Glutamatergic neuron (in vitro differentiated cells): Measurements from ENCODE around the gene CLEC4M. TPM values are rescaled to one million over a fixed set of nuclear protein-coding genes. Genes with fewer than 3 reads are reported as not detected.

Experiments used
- DNase-seq: peaks from one replicate; pipeline ENCODE4 v3.0.0; 2022
- H3K27ac Mint-ChIP-seq: one replicate; pipeline ENCODE4 v1.8.0; 2020; ENCODE audit warnings: mild to moderate bottlenecking, mixed read lengths, inconsistent platforms; ENCODE audit not compliant: unreplicated experiment
- H3K27me3 Mint-ChIP-seq: one replicate; pipeline ENCODE4 v1.8.0; 2020; ENCODE audit warnings: mild to moderate bottlenecking, moderate library complexity, mixed read lengths, inconsistent platforms; ENCODE audit not compliant: unreplicated experiment
- H3K36me3 Mint-ChIP-seq: one replicate; pipeline ENCODE4 v1.8.0; 2020; ENCODE audit warnings: mild to moderate bottlenecking, mixed read lengths, inconsistent platforms; ENCODE audit not compliant: unreplicated experiment
- H3K4me1 Mint-ChIP-seq: one replicate; pipeline ENCODE4 v1.8.0; 2020; ENCODE audit warnings: mild to moderate bottlenecking, low read depth, mixed read lengths, inconsistent platforms; ENCODE audit not compliant: unreplicated experiment
- H3K4me3 Mint-ChIP-seq: one replicate; pipeline ENCODE4 v1.8.0; 2020; ENCODE audit warnings: mild to moderate bottlenecking, mixed read lengths, inconsistent platforms; ENCODE audit not compliant: unreplicated experiment
- H3K9me3 Mint-ChIP-seq: one replicate; pipeline ENCODE4 v1.8.0; 2020; ENCODE audit warnings: mild to moderate bottlenecking, moderate library complexity, mixed read lengths, inconsistent platforms; ENCODE audit not compliant: unreplicated experiment
- long read RNA-seq: library from polyadenylated mRNA; unstranded; transcript quantifications from one replicate; pipeline ENCODE4 v2.0.0, GENCODE V29; 2020; ENCODE audit not compliant: unreplicated experiment
- total RNA-seq: library from RNA; stranded (reverse); fragmentation: NEBNext Ultra II Directional; extraction: Animal tissue kit (Norgen Biotek cat#: 25700); gene quantifications from one replicate; pipeline ENCODE4 v1.2.1, GENCODE V29; 2021; ENCODE audit not compliant: unreplicated experiment
- TF ChIP-seq, protein P1 (sequence below): fragments of 200-600 bp; sonication (generic); IDR thresholded peaks from one replicate; pipeline ENCODE4 v1.5.0; 2021; ENCODE audit not compliant: partially characterized antibody, unreplicated experiment

CLEC4M gene, protein sequence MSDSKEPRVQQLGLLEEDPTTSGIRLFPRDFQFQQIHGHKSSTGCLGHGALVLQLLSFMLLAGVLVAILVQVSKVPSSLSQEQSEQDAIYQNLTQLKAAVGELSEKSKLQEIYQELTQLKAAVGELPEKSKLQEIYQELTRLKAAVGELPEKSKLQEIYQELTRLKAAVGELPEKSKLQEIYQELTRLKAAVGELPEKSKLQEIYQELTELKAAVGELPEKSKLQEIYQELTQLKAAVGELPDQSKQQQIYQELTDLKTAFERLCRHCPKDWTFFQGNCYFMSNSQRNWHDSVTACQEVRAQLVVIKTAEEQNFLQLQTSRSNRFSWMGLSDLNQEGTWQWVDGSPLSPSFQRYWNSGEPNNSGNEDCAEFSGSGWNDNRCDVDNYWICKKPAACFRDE
- total RNA-seq = not detected
- long read RNA-seq = 0 reads

GRCh38 chr19:7762719-7763293, at the start of gene CLEC4M:
Gene CLEC4M (plus strand): TSS chr19:7763243. CDS start chr19:7763267, 24 bp downstream.
- no peak within 1 kb of the TSS for H3K27ac Mint-ChIP-seq
- H3K27me3 Mint-ChIP-seq = peaks cover 3% of the 10 kb centered on the region
- no peak within 1 kb of the TSS for H3K4me3 Mint-ChIP-seq
- peaks cover 19% of the 10 kb centered on the region for H3K9me3 Mint-ChIP-seq
- no peak for DNase-seq
- H3K4me1 Mint-ChIP-seq = no peaks in the 10 kb centered on the region
- H3K36me3 Mint-ChIP-seq = peaks cover 21% of the 10 kb centered on the region
- TF ChIP-seq, protein P1, sequence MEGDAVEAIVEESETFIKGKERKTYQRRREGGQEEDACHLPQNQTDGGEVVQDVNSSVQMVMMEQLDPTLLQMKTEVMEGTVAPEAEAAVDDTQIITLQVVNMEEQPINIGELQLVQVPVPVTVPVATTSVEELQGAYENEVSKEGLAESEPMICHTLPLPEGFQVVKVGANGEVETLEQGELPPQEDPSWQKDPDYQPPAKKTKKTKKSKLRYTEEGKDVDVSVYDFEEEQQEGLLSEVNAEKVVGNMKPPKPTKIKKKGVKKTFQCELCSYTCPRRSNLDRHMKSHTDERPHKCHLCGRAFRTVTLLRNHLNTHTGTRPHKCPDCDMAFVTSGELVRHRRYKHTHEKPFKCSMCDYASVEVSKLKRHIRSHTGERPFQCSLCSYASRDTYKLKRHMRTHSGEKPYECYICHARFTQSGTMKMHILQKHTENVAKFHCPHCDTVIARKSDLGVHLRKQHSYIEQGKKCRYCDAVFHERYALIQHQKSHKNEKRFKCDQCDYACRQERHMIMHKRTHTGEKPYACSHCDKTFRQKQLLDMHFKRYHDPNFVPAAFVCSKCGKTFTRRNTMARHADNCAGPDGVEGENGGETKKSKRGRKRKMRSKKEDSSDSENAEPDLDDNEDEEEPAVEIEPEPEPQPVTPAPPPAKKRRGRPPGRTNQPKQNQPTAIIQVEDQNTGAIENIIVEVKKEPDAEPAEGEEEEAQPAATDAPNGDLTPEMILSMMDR = no peak

DNA sequence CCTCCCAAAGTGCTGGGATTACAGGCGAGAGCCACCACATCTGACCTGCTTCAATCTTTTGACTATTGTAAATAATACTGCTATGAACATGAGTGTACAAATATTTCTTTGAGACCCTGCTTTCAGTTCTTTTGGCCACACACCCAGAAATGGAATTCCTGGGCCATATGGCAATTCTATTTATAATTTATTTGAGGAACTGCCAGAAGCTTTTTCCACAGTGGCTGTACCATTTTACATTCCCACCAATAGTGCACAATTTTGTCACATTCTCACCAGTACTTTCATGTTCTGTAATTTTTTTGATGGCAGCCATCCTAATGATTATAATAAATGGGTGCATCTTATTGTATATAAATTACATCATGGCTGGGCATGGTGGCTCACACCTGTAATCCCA, 47.4 kb upstream of the CLEC4M start:
- DNase-seq = no peak

GRCh38 chr19:7716762-7717161, 46.3 kb upstream of the CLEC4M start:
- H3K36me3 Mint-ChIP-seq = no peaks in the 10 kb centered on the region
- peaks cover 6% of the 10 kb centered on the region for H3K9me3 Mint-ChIP-seq
- no peak overlapping the region for H3K27ac Mint-ChIP-seq
- DNase-seq = no peak
- peaks cover 5% of the 10 kb centered on the region for H3K27me3 Mint-ChIP-seq
- H3K4me3 Mint-ChIP-seq = no peak overlapping the region
- H3K4me1 Mint-ChIP-seq = peaks cover 6% of the 10 kb centered on the region
- TF ChIP-seq, protein P1 = no peak

More for the DNA sequence above, 47.4 kb upstream of the CLEC4M start:
- Mint-ChIP-seq H3K27me3 (peaks cover 5% of the 10 kb centered on the region), H3K36me3 (no peaks in the 10 kb centered on the region), H3K4me1 (peaks cover 6% of the 10 kb centered on the region), H3K4me3 (no peak overlapping the region), H3K9me3 (peaks cover 4% of the 10 kb centered on the region), H3K27ac (no peak overlapping the region)
- TF ChIP-seq, protein P1 = no peak

- no peak for DNase-seq
- H3K36me3 Mint-ChIP-seq = no peaks in the 10 kb centered on the region
- no peak overlapping the region for H3K4me3 Mint-ChIP-seq
- TF ChIP-seq, protein P1 = no peak
- H3K27ac Mint-ChIP-seq = no peak overlapping the region
- peaks cover 20% of the 10 kb centered on the region for H3K4me1 Mint-ChIP-seq
- H3K27me3 Mint-ChIP-seq = peaks cover 16% of the 10 kb centered on the region
- peaks cover 22% of the 10 kb centered on the region for H3K9me3 Mint-ChIP-seq
Measured at GRCh38 chr19:7718668-7719067, 44.4 kb upstream of the CLEC4M start.

GRCh38 chr19:7720351-7720750, 42.7 kb upstream of the CLEC4M start:
- H3K9me3 Mint-ChIP-seq = peaks cover 24% of the 10 kb centered on the region
- peaks cover 20% of the 10 kb centered on the region for H3K4me1 Mint-ChIP-seq
- peak overlapping the region; percentile 26 for H3K4me3 Mint-ChIP-seq
- no peak for DNase-seq
- H3K27me3 Mint-ChIP-seq = peaks cover 16% of the 10 kb centered on the region
- TF ChIP-seq, protein P1 = no peak
- H3K36me3 Mint-ChIP-seq = no peaks in the 10 kb centered on the region
- H3K27ac Mint-ChIP-seq = peak overlapping the region; percentile 59
